DND-41 (cell line): ENCODE measurements around the gene FBXO42.

Experiments used
- ATAC-seq: fragments of 200-7000 bp; cut with Tn5 transposase; 3 replicates; pipeline ENCODE4 v1.9.1; 2021; ENCODE audit warnings: low read depth; ENCODE audit not compliant: insufficient read depth
- DNase-seq: peaks from one replicate; pipeline ENCODE4 v3.0.0-alpha.2; 2020
- H2AFZ ChIP-seq: 2 replicates; pipeline ENCODE4 v1.6.0; 2012; ENCODE audit warnings: low read depth, low read length
- H3K27ac ChIP-seq: 2 replicates; pipeline ENCODE4 v1.5.1; 2012; ENCODE audit warnings: low read length, inconsistent platforms
- H3K27me3 ChIP-seq: fragments of 200-600 bp; sonication (generic); 2 replicates; pipeline ENCODE4 v1.6.0; 2012; ENCODE audit warnings: low read length, mild to moderate bottlenecking, inconsistent platforms; ENCODE audit not compliant: insufficient read depth, poor library complexity
- H3K36me3 ChIP-seq: 2 replicates; pipeline ENCODE4 v1.5.1; 2012; ENCODE audit warnings: low read length, inconsistent platforms; ENCODE audit not compliant: insufficient read depth
- H3K4me1 ChIP-seq: 2 replicates; pipeline ENCODE4 v1.5.1; 2012; ENCODE audit warnings: mild to moderate bottlenecking, low read length; ENCODE audit not compliant: insufficient read depth
- H3K4me2 ChIP-seq: 2 replicates; pipeline ENCODE4 v1.6.0; 2012; ENCODE audit warnings: mild to moderate bottlenecking, moderate library complexity, low read length, inconsistent platforms; ENCODE audit not compliant: insufficient read depth
- H3K4me3 ChIP-seq, 2 experiments: fragments of 200-600 bp in 1 of 2; shearing (Covaris generic) in 1 of 2; 2 replicates each; pipeline ENCODE4 v1.5.1; 2012 to 2016; ENCODE audit warnings: inconsistent platforms in 2 of 2, low read length in 2 of 2, mild to moderate bottlenecking in 2 of 2, low read depth in 1 of 2, moderate library complexity in 1 of 2
- H3K79me2 ChIP-seq: 2 replicates; pipeline ENCODE4 v1.6.0; 2012; ENCODE audit warnings: low read length, inconsistent platforms; ENCODE audit not compliant: insufficient read depth
- H3K9ac ChIP-seq: 2 replicates; pipeline ENCODE4 v1.6.0; 2012; ENCODE audit warnings: low read depth, mild to moderate bottlenecking, inconsistent platforms, low read length, moderate library complexity
- H3K9me3 ChIP-seq: 2 replicates; pipeline ENCODE4 v1.5.1; 2012; ENCODE audit warnings: low read length, moderate library complexity, mild to moderate bottlenecking, inconsistent platforms; ENCODE audit not compliant: insufficient read depth, severe bottlenecking
- H4K20me1 ChIP-seq: 2 replicates; pipeline ENCODE4 v1.6.0; 2012; ENCODE audit warnings: low read length; ENCODE audit not compliant: insufficient read depth
- EZH2 ChIP-seq: IDR thresholded peaks from 3 replicates; pipeline ENCODE4 v1.6.1; 2012; ENCODE audit warnings: borderline replicate concordance, low read depth, mild to moderate bottlenecking, moderate library complexity, low read length, inconsistent platforms; ENCODE audit not compliant: severe bottlenecking
- TF ChIP-seq, protein P1 (sequence below): IDR thresholded peaks from 2 replicates; pipeline ENCODE4 v1.5.1; 2012; ENCODE audit warnings: borderline replicate concordance, low read length, moderate library complexity, mild to moderate bottlenecking; ENCODE audit not compliant: poor library complexity, severe bottlenecking; ENCODE audit errors: extremely low read depth

FBXO42 gene

GRCh38 chr1:16392740-16393569 lies 40.7 kb upstream of the FBXO42 start:
- H3K27me3 ChIP-seq, result no peaks in the 10 kb centered on the region
- peaks cover 77% of the 10 kb centered on the region for H4K20me1 ChIP-seq
- no peaks in the 10 kb centered on the region for H3K4me1 ChIP-seq
- peaks cover 64% of the 10 kb centered on the region for H3K79me2 ChIP-seq
- H3K9me3 ChIP-seq, result no peaks in the 10 kb centered on the region
- no peak overlapping the region for H3K9ac ChIP-seq
- no peak for ATAC-seq
- H3K27ac ChIP-seq, result no peak overlapping the region
- TF ChIP-seq EZH2, result no peak
- TF ChIP-seq, protein P1, sequence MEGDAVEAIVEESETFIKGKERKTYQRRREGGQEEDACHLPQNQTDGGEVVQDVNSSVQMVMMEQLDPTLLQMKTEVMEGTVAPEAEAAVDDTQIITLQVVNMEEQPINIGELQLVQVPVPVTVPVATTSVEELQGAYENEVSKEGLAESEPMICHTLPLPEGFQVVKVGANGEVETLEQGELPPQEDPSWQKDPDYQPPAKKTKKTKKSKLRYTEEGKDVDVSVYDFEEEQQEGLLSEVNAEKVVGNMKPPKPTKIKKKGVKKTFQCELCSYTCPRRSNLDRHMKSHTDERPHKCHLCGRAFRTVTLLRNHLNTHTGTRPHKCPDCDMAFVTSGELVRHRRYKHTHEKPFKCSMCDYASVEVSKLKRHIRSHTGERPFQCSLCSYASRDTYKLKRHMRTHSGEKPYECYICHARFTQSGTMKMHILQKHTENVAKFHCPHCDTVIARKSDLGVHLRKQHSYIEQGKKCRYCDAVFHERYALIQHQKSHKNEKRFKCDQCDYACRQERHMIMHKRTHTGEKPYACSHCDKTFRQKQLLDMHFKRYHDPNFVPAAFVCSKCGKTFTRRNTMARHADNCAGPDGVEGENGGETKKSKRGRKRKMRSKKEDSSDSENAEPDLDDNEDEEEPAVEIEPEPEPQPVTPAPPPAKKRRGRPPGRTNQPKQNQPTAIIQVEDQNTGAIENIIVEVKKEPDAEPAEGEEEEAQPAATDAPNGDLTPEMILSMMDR, result no peak
- no peak overlapping the region for H3K4me3 ChIP-seq
- no peak for DNase-seq
- H2AFZ ChIP-seq, result no peak overlapping the region
- H3K4me2 ChIP-seq, result no peak overlapping the region
- H3K36me3 ChIP-seq, result peaks cover 60% of the 10 kb centered on the region

- peaks cover 86% of the 10 kb centered on the region for H4K20me1 ChIP-seq
- peaks cover 79% of the 10 kb centered on the region for H3K79me2 ChIP-seq
- no peak overlapping the region for H3K27ac ChIP-seq
- DNase-seq, result no peak
- peaks cover 2% of the 10 kb centered on the region for H3K4me1 ChIP-seq
- ATAC-seq, result no peak
- no peak overlapping the region for H3K4me2 ChIP-seq
- H2AFZ ChIP-seq, result no peak overlapping the region
- no peaks in the 10 kb centered on the region for H3K9me3 ChIP-seq
- H3K4me3 ChIP-seq, result no peak overlapping the region
- H3K27me3 ChIP-seq, result no peaks in the 10 kb centered on the region
- H3K36me3 ChIP-seq, result peaks cover 51% of the 10 kb centered on the region
- TF ChIP-seq, protein P1, result no peak
- TF ChIP-seq EZH2, result no peak
- no peak overlapping the region for H3K9ac ChIP-seq
Measured at GRCh38 chr1:16391411-16391810, 39.1 kb upstream of the FBXO42 start.

DNA sequence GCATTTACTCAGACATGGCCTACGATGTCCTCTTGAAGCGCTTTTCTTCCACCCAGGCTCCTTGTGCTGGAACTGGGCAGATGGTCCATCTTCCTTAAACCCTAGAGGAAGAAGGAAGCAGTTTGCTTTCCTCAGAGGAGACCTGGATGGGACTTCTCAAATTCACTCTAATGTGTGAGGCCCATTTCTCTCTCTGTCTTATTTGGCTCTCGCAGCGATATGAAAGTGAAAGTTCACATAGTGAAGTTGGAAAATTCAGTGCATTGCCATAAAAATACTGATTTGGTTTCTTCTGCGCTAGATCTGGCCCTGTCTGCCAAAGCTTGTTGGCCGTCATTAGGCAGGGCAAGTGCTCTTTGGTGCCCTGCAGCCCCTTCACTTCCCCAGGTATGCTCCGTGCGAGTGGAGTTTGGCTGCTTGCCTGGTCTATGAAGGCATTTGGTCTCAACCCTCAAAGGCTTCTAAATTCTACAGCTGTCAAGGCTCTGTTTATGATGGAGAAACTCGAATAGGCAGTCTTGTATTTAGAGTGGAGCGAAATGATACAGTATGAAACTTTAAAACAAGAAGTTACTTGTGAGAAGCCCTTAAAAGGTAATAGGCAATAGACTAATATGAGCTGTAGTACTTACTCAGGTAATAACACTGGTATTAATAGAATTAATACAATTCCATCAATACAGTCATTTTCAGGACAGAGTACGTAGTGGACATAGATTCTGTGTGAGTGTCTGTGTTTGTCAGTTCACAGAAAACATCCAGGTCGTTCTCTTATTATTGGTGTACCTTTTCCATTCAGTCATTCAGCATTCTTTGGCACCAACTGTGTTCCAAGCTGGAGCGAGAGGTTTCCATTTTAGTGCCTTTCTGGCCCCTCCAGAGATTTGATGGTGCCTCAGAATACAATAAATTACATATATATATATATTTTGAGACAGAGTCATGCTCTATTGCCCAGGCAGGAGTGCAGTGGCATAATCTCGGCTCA lies 35.2 kb upstream of the FBXO42 start:
- Histone ChIP-seq H3K4me1 (peaks cover 6% of the 10 kb centered on the region), H3K4me3 (no peak overlapping the region)
- no peak for DNase-seq

More for the DNA sequence above, 35.2 kb upstream of the FBXO42 start:
- H3K27ac ChIP-seq, result no peak overlapping the region
- no peaks in the 10 kb centered on the region for H3K9me3 ChIP-seq
- H2AFZ ChIP-seq, result no peak overlapping the region
- H3K4me2 ChIP-seq, result no peak overlapping the region
- H3K79me2 ChIP-seq, result peaks cover 95% of the 10 kb centered on the region
- peaks cover 88% of the 10 kb centered on the region for H4K20me1 ChIP-seq
- no peak for ATAC-seq
- peaks cover 27% of the 10 kb centered on the region for H3K36me3 ChIP-seq
- H3K27me3 ChIP-seq, result no peaks in the 10 kb centered on the region
- TF ChIP-seq, protein P1, result no peak
- TF ChIP-seq EZH2, result no peak
- no peak overlapping the region for H3K9ac ChIP-seq
